Measurements from ENCODE around the gene TNFRSF19.

Gene TNFRSF19

DNA sequence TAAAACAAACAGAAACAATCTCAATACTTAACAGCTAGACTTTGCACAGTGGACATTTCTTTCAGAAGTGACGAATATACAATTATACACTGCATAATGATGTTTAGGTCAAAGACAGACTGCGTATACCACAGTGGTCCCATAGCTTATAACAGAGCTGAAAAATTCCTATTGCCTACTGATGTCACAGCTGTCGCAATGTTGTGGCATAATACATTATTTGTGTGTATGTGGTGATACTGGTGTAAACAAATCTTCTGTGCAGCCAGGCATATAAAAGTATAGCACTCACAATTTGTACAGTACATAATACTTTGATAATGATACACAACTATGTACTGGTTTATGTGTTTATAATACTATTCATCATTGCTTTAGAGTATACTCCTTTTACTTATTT is 116.7 kb downstream of the TNFRSF19 start:
- DNase-seq (ENCODE audit: low spot score): no peak

DNA sequence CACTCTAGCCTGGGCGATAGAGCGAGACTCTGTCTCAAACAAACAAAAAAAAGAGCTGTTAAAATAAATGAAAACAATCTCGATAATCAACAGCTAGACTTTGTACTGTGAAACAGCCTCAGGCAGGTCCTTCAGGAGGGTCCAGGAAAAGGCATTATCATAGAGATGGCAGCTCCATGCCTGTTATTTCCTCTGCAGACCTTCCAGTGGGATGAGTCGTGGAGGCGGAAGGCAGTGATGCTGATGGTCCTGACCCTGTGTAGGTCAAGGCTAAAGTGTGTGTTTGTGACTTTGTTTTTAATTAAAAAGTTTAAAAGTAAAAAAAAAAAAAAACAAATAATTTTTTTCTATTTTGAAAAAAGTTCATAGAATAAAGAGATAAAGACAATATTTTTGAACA is 117.4 kb downstream of the TNFRSF19 start:
- no peak for DNase-seq (ENCODE audit: low spot score)

DNA sequence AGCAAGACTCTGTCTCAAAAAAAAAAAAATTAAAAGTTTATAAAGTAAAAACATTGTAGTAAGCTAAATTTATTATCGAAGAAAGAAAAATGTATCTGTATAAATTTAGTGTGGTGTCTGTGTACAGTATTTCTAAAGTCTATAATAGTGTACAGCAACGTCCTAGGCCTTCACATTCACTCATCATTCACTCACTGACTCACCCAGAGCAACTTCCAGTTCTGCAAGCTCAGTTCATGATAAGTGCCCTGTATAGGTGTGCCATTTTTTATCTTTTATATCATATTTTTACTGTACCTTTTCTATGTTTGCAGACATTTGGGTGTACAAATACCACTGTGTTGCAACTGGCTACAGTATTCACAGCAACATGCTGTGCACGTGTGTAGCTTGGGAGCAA is 118.1 kb downstream of the TNFRSF19 start:
- DNase-seq (ENCODE audit: low spot score): no peak

DNA sequence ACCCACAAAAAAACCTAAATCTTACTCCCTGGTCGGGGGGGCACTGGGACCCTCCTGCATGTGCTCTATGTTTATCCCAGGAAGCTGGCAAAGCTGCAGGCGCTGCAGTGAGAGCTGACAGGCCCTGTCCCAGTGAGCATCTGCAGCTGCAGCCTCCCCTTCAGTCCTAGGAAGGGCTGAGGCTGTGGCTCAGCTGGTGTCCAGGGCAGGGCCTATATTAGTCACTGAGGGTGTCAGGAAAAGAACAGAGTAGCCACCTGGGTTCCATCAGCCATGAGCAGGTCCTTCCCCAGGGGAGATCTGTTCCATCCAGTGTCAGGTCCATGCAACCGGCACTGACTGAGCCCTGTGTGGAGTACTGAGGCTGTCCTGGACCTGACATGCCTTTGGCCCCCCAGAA is 120.5 kb downstream of the TNFRSF19 start:
- DNase-seq (ENCODE audit: low spot score): no peak

DNA sequence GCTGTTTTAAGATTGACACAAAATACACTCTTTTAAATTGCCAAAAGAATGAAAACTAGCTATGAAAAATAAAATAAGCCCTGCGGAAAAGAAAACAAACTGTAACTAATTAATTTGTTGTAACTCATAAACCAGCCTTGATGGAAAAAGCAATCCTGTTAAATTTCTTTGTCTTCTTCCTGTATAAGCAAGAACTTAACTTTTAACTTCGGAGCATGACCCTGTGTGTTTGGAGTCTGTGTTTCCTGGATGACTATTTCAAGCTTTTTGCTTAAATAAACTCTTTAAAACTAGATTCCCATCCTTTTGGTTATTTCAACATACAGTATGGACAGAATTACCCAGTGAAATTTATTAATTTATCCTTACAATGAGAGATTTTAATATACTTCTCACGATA is 122.6 kb downstream of the TNFRSF19 start:
- DNase-seq (ENCODE audit: low spot score): no peak

DNA sequence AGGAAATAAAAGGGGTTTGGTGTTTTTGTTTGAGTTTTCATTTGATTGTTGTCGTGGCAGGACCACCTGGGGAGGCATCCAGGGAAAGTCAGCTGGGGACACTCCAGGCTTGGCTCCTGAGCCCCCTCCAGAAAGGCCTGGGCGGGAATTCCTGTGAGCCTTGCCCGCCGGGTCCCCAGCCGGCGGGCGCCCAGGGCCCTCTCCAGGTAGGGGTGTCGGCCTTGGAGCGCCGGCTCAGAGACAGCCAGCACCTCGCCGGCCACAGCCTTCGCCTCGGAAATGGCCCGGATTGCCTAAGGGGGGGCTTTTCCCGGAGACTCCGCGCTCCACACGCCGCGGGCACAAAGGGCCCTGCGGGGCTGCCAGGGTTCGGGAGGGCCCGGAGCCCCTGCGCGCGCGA is 125.0 kb downstream of the TNFRSF19 start:
- no peak for DNase-seq (ENCODE audit: low spot score)

DNA sequence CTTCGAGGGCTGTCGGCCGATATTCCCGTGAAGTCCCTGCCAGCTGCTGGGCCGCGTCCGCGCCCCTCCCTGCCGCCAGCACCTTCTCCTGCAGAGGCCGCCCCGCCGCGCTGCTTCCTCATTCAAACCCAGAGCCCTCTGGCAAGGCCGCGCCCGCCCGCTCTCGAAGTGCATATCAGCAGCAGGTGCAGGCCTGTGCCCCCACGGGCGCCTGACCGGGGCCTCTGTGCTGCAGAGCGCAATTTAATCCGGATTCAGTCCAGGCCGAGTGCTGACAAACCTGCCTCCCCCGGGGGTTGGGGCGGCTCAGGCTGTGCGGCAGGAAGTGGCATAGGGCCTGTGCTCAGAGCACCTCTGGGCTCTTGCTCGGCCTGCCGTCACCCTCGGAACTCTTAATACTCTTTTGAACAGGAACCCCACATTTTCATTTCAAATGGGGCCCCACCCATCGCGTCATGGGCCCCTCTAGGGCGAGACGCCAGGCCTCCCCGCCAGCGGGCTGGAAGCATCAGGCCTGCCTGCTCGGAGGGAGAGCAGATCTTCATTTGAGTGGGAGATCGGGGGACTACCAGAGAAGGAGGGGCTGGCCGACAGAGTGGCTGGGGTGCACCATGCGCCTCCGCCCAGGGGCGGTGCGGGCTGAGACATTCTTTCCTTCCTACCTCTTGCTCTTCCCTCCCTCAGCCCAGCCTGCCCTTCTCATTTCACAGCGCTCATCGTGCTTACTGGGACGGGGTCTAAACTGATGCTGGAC is 125.7 kb downstream of the TNFRSF19 start:
- no peak for DNase-seq (ENCODE audit: low spot score)

DNA sequence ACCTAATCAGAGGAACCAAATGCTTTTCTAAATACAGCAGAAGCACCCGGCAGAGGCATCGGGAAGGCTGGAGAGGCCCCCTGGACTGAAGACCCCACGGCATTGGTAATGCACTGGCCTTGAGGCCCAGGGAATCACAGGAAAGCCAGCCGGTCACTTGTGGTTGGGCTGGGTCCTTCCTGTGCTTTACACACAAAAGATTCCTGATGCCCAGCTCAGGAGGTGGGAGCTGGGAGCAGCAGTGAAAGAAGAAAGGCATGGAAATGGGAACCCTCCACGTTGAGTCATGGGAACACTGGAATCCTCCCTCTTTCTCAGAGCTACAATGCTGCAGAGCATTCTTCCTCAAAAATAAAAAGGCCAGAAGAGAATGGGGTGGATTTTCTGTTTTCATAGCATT is 126.4 kb downstream of the TNFRSF19 start:
- DNase-seq (ENCODE audit: low spot score): no peak

DNA sequence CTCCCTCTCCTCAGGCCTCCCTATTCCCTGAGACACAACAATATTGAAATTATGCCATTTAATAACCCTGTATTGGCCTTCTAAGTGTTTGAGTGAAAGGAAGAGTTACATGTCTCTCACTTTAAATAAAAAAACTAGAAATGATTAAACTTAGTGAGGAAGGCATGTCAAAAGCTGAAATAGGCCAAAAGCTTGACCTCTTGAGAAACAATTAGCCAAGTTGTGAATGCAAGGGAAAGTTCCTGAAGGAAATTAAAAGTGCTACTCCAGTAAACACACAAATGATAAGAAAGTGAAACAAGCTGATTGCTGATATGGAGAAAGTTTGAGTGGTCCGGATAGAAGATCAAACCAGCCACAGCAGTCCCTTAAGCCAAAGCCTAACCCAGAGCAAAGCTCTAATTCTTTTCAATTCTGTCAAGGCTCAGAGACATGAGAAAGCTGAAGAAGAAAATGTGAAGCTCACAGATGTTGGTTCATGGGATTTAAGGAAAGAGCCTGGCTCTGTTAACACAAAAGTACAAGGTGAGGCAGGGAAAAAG is 127.6 kb downstream of the TNFRSF19 start:
- no peak for DNase-seq (ENCODE audit: low spot score)

DNA sequence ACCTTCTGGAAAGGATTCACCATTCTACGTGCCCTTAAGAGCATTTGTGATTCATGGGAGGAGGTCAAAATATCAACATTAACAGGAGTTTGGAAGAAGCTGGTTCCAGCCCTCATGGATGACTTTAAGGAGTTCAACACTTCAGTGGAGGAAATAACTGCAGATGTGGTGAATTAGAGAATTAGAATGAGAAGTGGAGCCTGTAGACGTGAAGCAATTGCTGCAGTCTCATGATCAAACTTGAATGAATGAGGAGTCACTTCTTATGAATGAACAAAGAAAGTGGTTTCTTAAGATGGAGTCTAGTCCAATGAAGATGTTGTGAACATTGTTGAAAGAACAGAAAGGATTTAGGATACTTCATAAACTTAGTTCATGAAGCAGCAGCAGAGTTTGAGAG is 129.1 kb downstream of the TNFRSF19 start:
- no peak for DNase-seq (ENCODE audit: low spot score)

DNA sequence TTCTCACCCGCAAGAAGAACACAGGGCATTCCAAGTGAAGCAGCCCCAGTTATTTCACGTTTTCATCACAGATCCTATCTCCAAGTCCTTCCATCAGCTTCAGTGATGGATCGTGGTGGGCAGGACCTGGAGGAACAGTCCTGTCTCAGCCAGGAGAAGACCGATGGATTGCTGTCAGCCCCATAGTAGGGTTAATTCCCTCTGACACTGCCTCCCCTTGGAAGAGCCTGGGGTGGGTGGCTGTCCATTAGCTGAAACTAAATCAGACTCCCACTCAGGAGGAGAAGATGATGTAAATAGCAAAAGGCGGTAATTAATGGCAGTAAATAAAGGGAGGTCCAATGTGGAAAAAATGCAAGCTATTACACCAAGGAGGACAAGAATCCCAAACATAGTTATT is 131.0 kb downstream of the TNFRSF19 start:
- no peak for DNase-seq (ENCODE audit: low spot score)

DNA sequence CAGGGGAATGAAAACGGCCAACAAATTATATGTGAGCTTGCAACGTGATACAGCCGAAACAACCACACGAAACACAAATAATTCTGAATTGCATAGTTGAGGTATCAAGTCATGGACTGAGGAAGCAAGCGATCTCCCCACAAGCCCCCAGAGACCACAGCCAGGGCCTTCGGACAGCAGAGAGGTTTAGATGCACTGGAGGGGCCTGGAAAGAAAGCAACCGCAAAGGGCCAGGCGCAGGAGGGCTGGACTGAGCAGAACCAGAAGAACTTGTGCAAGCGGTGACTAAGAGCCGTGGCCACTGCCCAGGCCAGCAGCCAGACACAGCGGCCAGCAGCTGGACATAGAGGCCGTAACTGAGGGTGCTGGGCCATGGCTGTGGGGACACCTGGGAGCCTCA is 131.4 kb downstream of the TNFRSF19 start:
- no peak for DNase-seq (ENCODE audit: low spot score)

DNA sequence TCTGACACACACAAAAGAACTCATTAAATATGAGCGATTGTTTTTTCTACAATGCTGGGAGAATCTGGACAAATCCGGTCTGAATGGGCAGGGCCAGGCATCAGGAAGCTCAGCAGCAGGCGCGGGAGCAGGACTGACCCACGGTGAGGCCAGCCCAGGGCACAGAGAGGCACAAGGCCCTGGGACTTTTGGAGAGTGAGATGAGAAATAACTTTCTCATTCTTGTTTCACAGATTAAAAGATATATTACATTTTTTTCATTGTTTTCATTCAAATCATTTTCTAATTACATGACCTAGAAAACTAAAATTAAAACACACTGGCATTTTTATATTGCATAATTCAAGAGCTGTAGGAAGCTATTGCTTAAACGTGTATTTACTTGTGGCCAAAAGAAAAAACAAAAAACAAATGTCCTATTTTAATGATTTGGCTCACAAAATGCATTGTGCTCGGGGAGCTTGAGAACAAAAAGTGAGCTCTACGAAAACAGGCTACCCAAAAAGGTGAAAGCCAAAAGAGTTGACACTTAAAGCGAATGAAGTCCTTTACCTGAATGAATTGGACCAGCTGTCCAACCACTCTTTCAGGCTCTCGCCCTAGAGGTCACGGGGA is 133.1 kb downstream of the TNFRSF19 start:
- DNase-seq (ENCODE audit: low spot score): no peak

DNA sequence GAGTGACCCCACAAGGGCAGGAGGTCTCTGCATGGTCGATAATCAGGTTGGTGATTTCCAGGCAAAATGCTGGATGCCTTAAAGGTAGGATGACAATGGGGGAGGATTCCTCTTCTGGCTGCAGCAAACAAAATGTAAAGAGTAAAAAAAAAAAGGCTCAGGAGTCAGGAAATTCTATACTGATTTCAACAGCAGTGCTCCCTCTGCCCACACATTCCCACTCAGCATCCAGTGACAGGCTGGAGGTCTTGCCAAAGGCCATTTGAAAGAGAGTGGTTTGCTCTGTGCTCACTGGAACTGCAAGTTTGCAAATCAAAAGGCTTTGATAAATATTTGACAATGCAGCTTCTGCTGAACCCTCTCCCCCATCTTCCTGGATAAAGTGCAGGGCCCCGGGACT is 135.4 kb downstream of the TNFRSF19 start:
- no peak for DNase-seq (ENCODE audit: low spot score)

DNA sequence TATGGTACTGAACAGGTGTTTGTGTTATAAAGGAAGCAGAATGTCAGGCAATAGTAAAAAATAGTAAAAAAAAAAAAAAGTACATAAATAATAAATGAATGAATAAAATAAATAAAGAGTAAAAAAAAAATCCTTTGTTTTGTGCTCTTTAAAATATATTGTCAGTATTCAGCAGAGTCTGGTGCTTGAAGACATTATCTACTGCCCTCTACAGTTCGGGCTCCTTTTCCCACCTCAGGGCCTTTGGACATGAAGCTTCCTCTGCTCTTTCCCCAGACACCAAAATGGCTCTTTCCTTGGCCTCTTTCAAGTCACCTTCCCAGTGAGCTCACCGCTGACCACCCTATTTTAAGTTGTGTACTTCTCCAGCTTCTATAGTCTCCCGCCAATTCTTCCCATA is 137.5 kb downstream of the TNFRSF19 start:
- DNase-seq (ENCODE audit: low spot score): peak; percentile 11

DNA sequence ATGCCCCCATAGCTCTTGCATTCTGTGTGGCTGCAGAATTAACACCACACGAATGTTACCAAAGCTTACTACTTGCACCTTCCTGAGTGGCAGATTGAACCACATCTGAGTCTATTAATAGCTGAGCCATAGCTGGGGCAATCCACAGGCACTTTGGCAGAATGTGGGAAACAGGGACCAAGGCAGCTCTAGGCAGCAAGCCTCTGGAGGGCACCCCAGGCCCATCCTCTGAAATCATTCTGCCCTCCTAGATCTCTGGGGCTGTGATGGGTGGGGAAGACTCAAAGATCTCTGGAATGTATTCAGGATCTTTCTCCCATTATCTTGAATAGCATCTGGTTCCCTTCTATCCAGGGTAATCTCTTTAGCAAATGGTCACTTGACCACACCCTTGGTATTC is 139.3 kb downstream of the TNFRSF19 start:
- no peak for DNase-seq (ENCODE audit: low spot score)

DNA sequence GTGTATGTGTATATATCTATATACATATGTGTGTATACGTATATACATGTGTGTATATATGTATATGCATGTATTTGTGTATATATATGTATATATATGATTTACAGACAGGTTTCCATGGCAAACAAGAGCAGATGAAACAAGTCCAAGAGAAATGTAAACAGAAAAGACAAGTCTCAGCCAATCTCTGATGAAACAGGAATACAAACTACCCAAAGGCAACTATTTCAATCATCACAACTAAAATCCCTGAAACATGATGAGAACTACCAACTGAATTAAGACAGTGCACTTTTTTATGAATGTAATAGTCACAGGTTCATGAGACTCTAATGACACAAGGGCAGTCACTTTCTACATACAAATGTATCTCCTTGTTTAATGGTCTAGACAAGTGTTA is 140.2 kb downstream of the TNFRSF19 start:
- no peak for DNase-seq (ENCODE audit: low spot score)

DNA sequence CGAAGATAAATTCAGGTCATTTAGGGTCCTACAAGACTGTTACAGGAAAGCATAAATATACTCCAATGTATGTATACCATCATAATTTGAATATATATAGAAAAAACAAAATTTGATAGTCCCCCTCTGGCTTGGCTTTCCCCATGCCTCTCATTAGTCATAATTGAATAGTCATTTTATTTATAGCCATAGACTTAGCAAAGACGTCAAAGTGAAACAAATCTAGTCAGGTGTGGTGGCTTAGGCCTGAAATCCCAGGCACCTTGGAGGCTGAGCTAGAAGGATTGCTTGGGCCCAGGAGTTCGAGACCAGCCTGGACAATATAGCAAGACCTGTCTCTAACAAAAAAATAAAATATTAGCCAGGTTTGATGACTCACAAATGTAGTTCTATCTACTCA is 141.1 kb downstream of the TNFRSF19 start:
- DNase-seq (ENCODE audit: low spot score): no peak

DNA sequence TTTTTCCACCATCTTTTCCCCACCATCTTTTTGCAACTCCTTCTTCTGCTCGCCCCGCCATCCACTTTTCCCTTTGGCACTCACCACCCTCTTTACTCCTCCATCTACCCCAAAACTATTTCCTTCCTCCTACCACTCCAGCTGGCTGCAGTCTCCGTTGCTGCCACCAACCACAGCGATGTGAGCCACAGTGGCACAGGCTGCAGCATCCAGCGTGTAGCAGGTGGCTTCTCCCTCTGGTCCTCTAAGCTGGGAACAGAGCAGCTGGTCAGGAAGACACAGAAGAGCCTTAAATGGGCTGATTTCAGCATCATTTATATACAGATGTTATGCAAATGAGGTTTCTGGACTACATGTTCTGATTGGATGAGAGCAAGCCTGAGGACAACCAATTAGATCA is 144.5 kb downstream of the TNFRSF19 start:
- DNase-seq (ENCODE audit: low spot score): no peak

DNA sequence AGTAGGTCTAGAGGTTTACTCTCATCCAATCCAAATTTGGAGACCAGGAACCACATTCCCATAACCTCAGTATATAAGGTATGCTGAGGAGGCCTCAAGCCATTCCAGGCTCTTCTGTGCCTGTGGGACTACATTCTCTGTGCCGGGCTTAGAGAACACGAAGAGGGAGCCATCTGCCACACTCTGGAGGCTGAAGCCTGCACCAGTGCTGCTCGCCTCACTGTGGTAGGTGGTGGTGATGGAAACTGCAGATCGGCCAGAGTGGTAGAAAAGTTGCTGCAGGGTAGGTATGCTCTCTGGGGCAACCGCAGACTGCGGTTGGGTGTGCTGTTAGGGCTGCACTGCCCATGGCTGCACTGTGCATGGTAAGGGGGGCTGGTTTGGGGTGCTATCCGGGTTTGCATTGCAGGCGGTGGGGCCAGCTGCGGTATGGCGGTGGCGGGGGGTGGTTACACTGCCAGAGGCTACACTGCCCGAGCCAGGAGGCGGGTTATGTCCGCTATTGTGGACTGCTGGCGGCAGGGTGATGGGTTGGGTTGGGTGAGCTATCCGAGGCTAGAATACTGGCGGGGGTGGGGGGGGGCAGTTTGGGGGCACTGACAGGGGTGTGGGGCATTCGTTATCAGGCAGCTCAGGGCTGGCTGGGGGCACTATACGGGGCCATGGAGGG is 145.0 kb downstream of the TNFRSF19 start:
- no peak for DNase-seq (ENCODE audit: low spot score)

DNA sequence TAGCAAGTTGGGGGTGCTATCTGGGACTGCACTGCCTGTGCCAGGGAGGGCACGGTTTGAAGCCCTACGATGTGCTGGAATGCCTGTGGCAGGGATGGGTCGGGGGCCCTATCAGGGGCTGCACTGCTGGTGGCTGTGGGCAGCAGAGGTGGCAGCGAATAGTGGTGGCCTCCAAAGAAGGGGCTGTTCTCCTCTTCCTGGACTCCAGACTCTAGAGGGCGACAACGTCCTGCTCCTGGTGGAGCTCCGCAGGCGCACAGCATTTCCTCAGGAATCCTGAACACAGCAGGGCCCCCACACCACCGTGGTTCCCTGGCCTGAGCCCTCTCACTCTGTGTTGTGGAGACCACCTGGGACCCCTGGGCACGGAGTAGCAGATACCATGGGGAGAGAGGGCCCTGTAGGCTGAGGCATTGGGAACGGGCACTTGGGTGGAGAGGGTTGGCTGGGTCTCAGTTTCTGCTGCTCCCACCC is 145.6 kb downstream of the TNFRSF19 start:
- DNase-seq (ENCODE audit: low spot score): no peak

DNA sequence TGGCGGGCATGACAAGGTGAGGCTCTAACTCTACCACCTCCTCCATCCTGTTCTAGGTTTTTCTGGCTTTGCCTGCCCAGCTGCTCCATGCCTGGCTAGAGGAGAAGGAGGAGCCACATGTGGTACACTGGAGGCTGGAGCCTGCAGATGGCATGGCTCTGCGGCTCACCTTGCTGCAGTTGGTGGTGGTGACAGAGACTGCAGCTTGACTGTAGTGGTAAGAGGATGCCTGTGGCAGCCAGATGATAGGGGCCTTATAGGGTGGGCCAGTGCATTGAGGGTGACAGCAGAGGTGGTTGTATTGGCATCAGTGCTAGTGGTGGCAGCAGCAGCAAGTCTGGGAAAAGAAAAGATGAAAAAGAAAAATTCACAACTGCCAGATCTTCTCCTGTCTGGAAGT is 146.2 kb downstream of the TNFRSF19 start:
- no peak for DNase-seq (ENCODE audit: low spot score)

DNA sequence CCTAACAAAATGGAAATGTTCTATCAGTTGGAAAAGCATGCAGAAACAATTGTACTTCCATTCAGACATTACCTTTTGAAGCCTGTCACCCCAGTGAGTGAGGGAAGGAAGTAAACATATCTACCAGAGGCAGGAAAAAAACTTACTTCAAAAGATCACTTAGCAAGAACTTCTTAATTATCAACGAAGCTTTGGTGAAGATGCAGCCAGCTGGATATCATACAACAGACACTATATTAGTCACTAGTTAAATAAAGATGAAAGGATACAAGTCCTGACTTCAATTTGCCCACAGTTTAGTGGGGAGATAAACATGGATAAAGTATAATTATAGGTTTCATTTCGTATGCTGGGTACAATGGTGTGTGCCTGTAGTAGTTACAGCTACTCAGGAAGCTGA is 148.8 kb downstream of the TNFRSF19 start:
- no peak for DNase-seq (ENCODE audit: low spot score)
